ENCODE measurements around the gene LTA4H.

The LTA4H gene

GRCh38 chr12:95955549-95956159, 79.7 kb downstream of the LTA4H start:
- ChIA-PET POLR2A (ENCODE audit: low non-redundant PET) (no interaction called here), CTCF (interaction anchor here (1.2 kb wide), 1 partner anchor 561 kb away, joined by 5 read pairs; no protein-coding TSS in a partner anchor)
- DNase-seq (ENCODE audit: low spot score): no peak
- H3K27ac ChIP-seq: no peak overlapping the region
- no peak for TF ChIP-seq CTCF (conservative IDR thresholded peaks at IDR 0.05; ENCODE audit: low read depth)

GRCh38 chr12:95953000-95953399, 82.4 kb downstream of the LTA4H start:
- ChIA-PET POLR2A (ENCODE audit: low non-redundant PET) (no interaction called here), CTCF (interaction anchor here (0.9 kb wide), 1 partner anchor 46 kb away, joined by 5 read pairs; no protein-coding TSS in a partner anchor)
- no peak for DNase-seq (ENCODE audit: low spot score)
- no peak for TF ChIP-seq CTCF (conservative IDR thresholded peaks at IDR 0.05; ENCODE audit: low read depth)
- no peak overlapping the region for H3K27ac ChIP-seq

GRCh38 chr12:95951515-95951914, 83.9 kb downstream of the LTA4H start:
- POLR2A ChIA-PET (ENCODE audit: low non-redundant PET): no interaction called here
- DNase-seq (ENCODE audit: low spot score): no peak
- H3K27ac ChIP-seq: no peak overlapping the region
- no peak for TF ChIP-seq CTCF (conservative IDR thresholded peaks at IDR 0.05; ENCODE audit: low read depth)
- CTCF ChIA-PET: interaction anchor here (0.9 kb wide), 1 partner anchor 12 kb away, joined by 6 read pairs; no protein-coding TSS in a partner anchor
